Adrenal gland (tissue), 5 donors: ENCODE measurements around the gene RTCB.

Experiments used
- POLR2A ChIP-seq, 2 donors: fragments of 450-650 bp; IDR thresholded peaks; one replicate each; pipeline ENCODE4 v1.6.1; 2017; ENCODE audit warnings: antibody characterized with exemption in 2 of 2, mild to moderate bottlenecking in 2 of 2, moderate library complexity in 1 of 2
- TF ChIP-seq, protein P1 (sequence below), 6 experiments: fragments of 450-650 bp in 4 of 6; fragments of 200-600 bp in 2 of 6; sonication (generic) in 1 of 6; IDR thresholded peaks; 1 replicate in 5 of 6; 2 replicates in 1 of 6; pipeline versions ENCODE4 v1.5.1 to v1.8.0; 2016 to 2021; ENCODE audit warnings: antibody characterized with exemption in 6 of 6, mild to moderate bottlenecking in 2 of 6, moderate library complexity in 1 of 6
- donor health status: DM: no; HTN: no; CAD: no.

DNA sequence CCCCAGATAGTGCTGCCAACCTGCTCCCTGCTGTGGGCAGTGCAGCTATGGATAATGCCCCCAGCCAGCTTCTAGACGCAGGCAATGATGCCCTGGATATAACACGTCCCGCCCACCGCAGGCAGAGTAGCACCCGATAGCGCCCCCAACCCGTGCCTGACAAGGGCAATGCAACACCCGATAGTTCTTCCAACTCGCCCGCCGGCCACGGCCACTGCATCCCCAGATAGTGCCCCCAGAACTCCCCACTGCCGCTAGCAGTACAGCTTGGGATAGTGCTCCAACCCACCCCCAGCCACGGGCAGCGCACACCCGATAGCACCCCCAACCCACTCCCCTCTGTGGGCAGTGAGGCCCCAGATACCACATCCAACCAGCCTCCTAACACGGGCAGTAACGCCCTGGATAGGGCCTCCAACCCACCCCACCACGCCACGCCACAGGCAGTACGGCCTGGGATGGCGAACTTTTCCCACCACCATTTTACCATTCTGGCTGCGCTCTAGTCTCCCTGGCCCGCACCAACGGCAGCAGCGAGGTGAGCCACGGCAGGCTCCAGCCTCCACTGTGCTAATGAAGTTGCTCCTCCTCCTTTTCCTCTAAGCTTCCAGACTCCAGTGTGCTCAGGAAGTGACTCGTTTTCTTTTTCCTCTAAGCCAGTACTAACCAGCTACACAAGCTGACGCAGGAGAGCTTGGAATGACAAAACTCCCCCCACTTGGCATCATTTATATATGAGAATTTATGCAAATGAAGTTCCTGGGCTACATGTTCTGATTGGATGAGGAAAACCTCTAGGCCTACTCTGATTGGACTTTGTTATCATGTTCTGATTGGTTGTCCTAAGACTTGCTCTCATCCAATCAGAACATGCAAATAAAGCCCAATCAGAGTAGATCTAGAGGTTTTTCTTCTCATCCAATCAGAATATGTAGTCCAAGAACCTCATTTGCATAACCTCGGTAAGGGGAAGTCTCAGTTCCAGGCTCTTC lies 57.4 kb downstream of the RTCB start:
- TF ChIP-seq, protein P1, sequence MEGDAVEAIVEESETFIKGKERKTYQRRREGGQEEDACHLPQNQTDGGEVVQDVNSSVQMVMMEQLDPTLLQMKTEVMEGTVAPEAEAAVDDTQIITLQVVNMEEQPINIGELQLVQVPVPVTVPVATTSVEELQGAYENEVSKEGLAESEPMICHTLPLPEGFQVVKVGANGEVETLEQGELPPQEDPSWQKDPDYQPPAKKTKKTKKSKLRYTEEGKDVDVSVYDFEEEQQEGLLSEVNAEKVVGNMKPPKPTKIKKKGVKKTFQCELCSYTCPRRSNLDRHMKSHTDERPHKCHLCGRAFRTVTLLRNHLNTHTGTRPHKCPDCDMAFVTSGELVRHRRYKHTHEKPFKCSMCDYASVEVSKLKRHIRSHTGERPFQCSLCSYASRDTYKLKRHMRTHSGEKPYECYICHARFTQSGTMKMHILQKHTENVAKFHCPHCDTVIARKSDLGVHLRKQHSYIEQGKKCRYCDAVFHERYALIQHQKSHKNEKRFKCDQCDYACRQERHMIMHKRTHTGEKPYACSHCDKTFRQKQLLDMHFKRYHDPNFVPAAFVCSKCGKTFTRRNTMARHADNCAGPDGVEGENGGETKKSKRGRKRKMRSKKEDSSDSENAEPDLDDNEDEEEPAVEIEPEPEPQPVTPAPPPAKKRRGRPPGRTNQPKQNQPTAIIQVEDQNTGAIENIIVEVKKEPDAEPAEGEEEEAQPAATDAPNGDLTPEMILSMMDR (IDR thresholded peaks at IDR 0.05) = no peak
- no peak for TF ChIP-seq POLR2A (IDR thresholded peaks at IDR 0.05)
